NCI-H748 (cell line): Measurements from ENCODE around the gene CUTC.
A peak's percentile ranks its signal among the peaks of the same experiment; 100 is the strongest.
"Not testable (repeated sequence)": the region's sequence is repeated elsewhere in the genome, so short reads cannot be mapped to it uniquely, and the experiment has no call there.

Experiments used
- DNase-seq: peaks from one replicate; lab custom pipeline; 2025; ENCODE audit not compliant: unreplicated experiment; lab: John Stamatoyannopoulos, UW

The CUTC gene

DNA sequence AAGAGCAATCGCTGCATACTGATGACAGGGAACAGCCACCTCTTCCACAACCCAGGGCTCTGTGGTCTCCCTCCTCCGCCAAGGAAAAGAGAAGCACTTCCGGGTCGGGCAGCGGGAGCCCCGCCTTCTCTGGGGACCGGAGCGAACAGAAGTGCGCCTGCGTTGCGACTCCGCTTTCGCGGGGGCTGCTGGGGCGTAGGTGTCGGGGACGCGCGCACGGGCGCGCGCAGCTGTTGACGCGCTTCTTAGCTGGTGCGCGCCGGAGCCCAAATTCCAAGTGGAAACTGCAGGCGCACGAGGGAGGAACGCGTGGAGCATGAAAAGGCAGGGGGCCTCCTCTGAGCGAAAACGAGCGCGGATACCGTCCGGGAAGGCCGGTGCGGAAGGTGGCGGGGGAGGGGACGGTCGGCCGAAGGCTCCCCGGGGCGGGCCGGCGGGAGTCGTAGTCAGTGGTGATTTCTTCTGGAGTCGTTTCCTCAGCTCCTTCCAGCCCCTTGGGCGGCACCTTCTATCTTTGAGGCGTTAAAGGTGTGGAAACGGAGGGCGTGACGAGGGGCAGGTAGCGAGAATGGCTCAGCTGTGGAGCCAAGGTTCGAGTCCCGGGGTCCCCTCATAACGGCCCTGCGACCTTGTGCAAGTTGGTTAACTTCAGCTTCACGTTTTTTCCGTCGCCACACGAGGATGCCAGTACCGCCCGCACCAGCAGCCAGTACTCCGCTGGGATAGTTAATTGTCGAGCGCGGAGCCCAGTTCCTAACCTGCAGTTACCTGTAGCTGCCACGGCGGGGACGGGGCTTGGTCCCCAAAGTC, at the start of gene CUTC, which contains the start of gene COX15:
CUTC (plus strand) TSS at position 202 of the 810 bp plus-strand sequence; CDS start at position 317, 115 bp downstream.
COX15 (minus strand) TSS at position 95 of the 810 bp plus-strand sequence; CDS start at position 17, 78 bp downstream.
- peak; percentile 96 for DNase-seq

- DNase-seq: no peak
Observed at GRCh38 chr10:99682752-99683151, 49.3 kb upstream of the CUTC start.

DNA sequence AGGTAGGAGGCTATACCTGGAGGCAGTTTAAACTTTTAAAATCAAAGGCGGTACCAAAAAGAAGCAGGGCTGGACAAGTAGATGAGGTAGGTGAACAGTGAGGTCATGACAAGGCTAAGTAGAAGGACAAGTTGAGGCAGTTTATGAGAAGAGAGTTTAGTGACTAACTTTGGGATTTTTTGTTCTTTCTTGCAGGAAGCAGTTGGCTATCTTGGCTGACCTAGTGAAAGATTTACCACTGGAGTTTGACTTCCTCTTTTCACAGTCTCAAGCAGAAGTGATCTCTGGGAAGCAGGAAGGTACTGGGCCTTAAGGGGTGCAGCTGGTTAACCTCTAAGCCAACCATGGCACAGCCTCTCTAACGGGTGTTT, 46.5 kb upstream of the CUTC start:
- no peak for DNase-seq

DNA sequence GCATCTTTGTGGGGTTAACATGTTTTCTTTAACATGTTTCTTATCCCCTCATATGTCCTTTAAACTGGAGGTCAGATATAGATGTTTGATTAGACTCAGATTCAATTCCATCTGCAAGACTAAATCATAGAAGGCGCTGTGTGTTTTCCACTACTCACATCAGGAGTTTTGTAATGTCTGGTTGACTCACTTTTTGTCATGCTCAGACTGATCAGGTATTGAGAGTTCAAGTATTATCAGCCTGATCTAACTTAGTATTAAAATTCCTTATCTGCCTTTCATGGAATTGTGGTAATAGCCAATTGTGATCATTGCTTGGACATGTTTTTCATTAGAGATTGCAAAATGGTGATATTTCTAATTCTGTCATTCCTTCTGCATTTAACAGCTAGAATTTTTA, 42.6 kb upstream of the CUTC start:
- DNase-seq: no peak

- no peak for DNase-seq
Observed at GRCh38 chr10:99693933-99694583, 38.0 kb upstream of the CUTC start.

- no peak for DNase-seq
Observed at GRCh38 chr10:99695761-99696160, 36.3 kb upstream of the CUTC start.

- no peak for DNase-seq
Observed at GRCh38 chr10:99698504-99699080, 33.4 kb upstream of the CUTC start.

GRCh38 chr10:99700649-99701048, 31.4 kb upstream of the CUTC start:
- DNase-seq: no peak

- DNase-seq: no peak
Observed at GRCh38 chr10:99708428-99709012, 23.5 kb upstream of the CUTC start.

DNA sequence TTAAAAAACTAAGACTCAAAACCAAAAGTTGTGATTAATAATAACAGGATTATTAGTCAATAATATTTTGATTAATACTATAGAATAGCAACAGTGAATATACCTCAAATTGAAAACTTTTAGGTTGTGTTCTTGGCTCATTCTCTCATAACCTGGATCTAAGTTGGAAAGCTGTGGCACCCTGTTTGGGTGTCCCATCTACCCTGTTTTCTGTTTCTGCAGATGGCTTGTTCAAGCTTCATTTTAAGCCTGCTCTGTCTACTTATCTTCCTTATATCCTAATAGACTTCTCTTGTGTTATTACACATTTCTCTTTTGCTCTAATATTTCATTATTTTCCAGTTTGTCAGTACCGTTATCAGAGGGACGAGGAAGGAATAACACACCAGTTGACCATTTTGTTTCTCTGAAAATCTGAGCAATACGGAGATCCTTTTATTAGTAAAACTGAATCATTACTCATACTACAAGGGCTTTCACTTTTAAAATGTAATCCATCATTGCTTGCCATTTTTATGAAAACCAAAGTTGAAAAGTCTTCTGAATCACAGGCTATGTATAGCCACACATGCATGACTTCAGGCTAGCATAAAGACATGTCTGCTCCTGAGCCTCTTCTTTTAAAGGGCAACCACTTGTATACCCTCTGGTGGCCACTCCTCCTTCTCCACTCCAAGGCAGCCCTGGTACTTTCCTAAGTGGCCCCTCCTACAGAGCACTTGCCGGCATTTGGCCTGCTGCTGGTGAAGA, 22.4 kb upstream of the CUTC start:
- DNase-seq: no peak

DNA sequence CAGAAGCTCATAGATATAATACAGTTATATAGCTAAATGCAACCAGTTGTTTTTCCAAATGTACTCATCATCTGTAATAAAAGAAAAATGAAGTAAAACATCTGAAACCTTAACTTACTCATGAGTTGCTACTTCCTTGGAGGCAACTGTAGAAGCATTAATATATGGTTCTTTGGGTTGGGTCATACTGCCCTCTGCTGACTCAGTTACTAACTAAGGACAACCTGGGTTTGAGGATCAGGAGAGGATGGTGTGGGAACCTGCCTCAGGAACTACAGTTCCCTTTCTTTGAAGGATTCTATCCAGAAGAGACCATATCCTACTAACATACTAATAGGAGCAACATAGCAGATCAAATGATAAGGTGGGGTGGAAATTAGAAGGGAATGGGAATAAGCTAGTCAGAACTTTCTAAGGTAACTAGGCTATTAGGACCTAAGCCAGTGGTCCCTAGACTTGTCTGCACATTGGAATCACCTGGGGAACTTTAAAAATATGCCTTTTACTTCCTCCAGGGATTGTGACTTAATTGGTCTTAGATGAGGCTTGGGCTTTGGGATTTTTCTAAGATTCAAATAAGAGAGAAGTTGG, 20.8 kb upstream of the CUTC start:
- DNase-seq: peak; percentile 28

- DNase-seq: no peak
Observed at GRCh38 chr10:99714446-99714845, 17.6 kb upstream of the CUTC start.

DNA sequence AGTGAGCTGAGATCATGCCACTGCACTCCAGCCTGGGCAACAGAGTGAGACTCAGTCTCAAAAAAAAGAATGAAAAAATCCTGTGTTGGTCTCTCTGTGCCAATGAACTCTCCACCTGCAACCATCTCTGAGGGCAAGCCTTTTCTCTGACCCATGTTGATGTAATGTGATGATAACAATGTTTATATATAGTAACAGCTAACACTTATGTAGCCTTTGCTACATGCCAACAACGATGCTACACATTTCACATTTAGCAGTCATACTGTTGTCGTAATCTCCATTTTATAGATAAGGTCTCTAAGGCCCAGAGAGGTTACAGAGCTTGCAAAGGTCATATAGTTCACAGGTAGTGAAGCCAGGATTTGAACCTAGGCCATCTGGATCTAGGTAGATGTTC, 11.6 kb upstream of the CUTC start:
- no peak for DNase-seq

- DNase-seq: no peak
Observed at GRCh38 chr10:99730026-99730425, 2.0 kb upstream of the CUTC start.

DNA sequence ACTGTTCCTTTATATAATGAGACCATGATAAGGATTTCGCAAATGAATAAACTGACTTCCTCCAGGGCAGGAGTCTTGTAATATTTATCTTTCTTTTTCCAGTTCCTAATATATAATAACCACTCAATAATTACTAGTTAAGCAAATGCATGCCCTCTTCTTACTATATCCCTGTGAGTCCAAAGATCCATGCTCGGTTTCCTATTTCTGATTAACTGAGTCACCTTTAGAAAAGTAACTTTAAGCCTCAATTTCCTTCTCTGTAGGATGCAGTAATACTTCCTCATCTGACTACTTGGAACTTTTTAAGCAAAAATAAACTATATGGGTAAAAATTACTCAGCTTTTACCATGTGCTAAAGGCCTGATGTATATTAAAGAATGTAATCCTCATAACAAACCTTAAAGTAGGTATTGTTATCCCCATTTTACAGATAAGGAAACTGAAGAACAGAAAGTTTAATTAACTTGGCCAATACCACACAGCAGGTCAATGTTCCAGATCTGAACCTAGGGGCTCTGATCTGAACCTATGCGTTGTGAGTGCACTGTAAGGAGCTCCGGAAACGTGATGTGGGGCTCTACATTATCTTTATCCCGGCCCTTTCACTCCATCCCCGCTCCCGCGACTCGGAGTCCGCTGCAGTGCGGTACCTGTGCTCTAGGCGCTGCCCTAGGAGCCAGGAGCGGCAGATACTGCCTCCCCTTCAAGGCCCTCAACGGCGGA, 565 bp upstream of the CUTC start:
- DNase-seq: no peak

DNA sequence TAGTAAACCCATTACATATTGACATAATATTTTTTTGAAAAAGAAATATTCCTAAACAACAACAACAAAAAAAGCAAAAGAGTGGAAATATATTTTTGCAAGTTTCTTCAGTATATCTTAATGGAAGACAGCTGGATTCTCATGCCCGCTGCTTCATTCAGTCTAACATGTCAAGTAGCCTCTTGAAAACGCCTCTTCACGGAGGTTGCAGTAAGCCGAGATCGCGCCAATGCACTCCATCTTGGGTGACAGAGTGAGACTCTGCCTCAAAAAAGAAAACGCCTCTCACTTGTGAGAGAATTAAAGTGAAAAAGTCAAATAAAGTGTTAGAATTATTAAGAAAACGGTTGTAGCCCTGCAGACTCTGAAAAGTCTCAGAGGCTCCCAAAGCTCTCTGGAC, 1.3 kb downstream of the CUTC start:
- no peak for DNase-seq

GRCh38 chr10:99734111-99734510, 2.1 kb downstream of the CUTC start:
- DNase-seq: not testable (repeated sequence)

DNA sequence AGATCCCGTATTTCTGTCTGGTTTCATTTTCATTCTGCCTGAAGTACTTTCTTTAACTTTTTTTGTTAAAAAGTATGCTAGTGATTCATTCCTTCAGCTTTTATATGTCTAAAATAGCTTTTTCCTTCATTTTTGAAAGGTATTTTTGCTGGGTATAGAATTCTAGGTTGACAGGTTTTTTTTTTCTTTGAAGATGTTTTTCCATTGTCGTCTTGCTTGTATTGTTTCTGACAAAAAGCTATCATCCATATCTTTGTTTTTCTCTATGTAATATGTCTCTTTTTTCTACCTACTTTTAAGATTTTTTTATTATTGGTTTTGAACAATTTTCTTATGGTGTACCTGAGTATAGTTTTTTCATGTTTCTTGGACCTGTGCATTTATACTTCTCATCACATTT, 8.2 kb downstream of the CUTC start:
- DNase-seq: no peak

DNA sequence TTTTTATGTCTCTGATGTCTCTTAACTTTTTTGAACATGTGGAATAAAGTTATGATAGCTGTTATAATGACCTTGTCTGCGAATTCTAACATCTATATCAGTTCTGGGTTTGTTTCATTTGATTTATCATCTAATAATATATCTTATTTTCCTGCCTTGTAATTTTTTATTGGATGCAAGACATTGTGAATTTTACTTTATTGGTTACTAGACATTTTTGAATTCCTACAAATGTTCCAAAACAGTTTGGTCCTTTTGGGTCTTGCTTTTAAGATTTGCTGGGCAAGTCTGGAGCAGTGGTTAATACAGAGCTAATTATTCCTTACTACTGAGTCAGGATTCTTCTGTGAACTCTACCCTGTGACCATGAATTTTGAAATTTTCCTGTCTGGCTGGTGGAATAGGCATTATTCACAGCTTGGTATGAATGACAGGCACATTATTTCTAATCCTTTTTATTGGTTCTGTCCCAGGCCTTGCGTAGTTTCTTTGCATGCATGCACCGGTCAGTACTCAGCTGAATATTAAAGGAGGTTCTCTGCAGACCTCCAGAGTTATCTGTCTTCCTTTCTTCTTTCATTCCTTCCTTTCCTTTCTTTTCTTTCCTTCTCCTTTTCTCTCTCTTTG, 9.0 kb downstream of the CUTC start:
- no peak for DNase-seq

- no peak for DNase-seq
Observed at GRCh38 chr10:99742254-99742653, 10.2 kb downstream of the CUTC start.
